ENCODE measurements around the gene LRRC18.

The LRRC18 gene

GRCh38 chr10:48939790-48940325 is at the start of gene LRRC18:
LRRC18 (minus strand) TSS chr10:48939840; CDS start chr10:48914155, 25,685 bp downstream.
- DNase-seq, result no peak

- no peak for DNase-seq
Measured at GRCh38 chr10:48985621-48986158, 46.0 kb upstream of the LRRC18 start.

GRCh38 chr10:48983648-48984351 is 44.2 kb upstream of the LRRC18 start:
- DNase-seq, result no peak

- DNase-seq, result no peak
Measured at GRCh38 chr10:48982584-48982983, 42.9 kb upstream of the LRRC18 start.

- DNase-seq, result peak; percentile 49
Measured at GRCh38 chr10:48981310-48981907, 41.8 kb upstream of the LRRC18 start.

- DNase-seq, result no peak
Measured at GRCh38 chr10:48978318-48978717, 38.7 kb upstream of the LRRC18 start.

GRCh38 chr10:48976196-48976595 is 36.6 kb upstream of the LRRC18 start:
- peak; percentile 16 for DNase-seq

GRCh38 chr10:48974510-48975156 is 35.0 kb upstream of the LRRC18 start:
- DNase-seq, result no peak

- DNase-seq, result no peak
Measured at GRCh38 chr10:48973065-48973464, 33.4 kb upstream of the LRRC18 start.

GRCh38 chr10:48970654-48971053 is 31.0 kb upstream of the LRRC18 start:
- no peak for DNase-seq

GRCh38 chr10:48970046-48970445 is 30.4 kb upstream of the LRRC18 start:
- DNase-seq, result no peak

GRCh38 chr10:48968036-48968435 is 28.4 kb upstream of the LRRC18 start:
- no peak for DNase-seq

GRCh38 chr10:48965460-48965859 is 25.8 kb upstream of the LRRC18 start:
- no peak for DNase-seq

GRCh38 chr10:48964038-48964437 is 24.4 kb upstream of the LRRC18 start:
- DNase-seq, result no peak

- DNase-seq, result no peak
Measured at GRCh38 chr10:48958598-48959190, 19.1 kb upstream of the LRRC18 start.

GRCh38 chr10:48957361-48958151 is 17.9 kb upstream of the LRRC18 start:
- DNase-seq, result no peak

GRCh38 chr10:48951707-48952106 is 12.1 kb upstream of the LRRC18 start:
- no peak for DNase-seq

GRCh38 chr10:48948470-48949037 is 8.9 kb upstream of the LRRC18 start:
- no peak for DNase-seq

GRCh38 chr10:48947690-48948469 is 8.2 kb upstream of the LRRC18 start:
- no peak for DNase-seq

GRCh38 chr10:48946891-48947500 is 7.4 kb upstream of the LRRC18 start:
- no peak for DNase-seq

GRCh38 chr10:48946332-48946731 is 6.7 kb upstream of the LRRC18 start:
- DNase-seq, result no peak

Data from activated CD4-positive, alpha-beta T cell treated with anti-CD3 and anti-CD28 coated beads, Interleukin-2, amount 50 U/mL, for 16 hours (primary cell).